ENCODE data around the gene GIMAP8. TPM values are rescaled to one million over a fixed set of nuclear protein-coding genes. Genes with fewer than 3 reads are reported as not detected.

Gene GIMAP8
- total and polyA plus RNA-seq, 2 of the 8 experiments (the other 6 are each of a cell fraction or from before 2014, with no cell fraction given), result not detected

GRCh38 chr7:150428671-150429451, 21.6 kb upstream of the GIMAP8 start:
- peak in 1 of 2 experiments; percentile 49 for DNase-seq (ENCODE audit: low read depth in 1 of 2, low spot score in 2 of 2)
- H2BK5ac ChIP-seq (ENCODE audit: low read depth, low read length), result no peak overlapping the region; the same call in 1 of the 2 replicates
- no peak for FAIRE-seq
- TF ChIP-seq RXRA (IDR thresholded peaks at IDR 0.05; ENCODE audit: insufficient read depth, low read depth, low read length), result no peak
- TF ChIP-seq TAF7 (optimal IDR thresholded peaks at IDR 0.05; ENCODE audit: borderline replicate concordance, low read depth, low read length), result no peak
- TF ChIP-seq KDM5A (IDR thresholded peaks at IDR 0.05; ENCODE audit: low read length), result no peak
- TF ChIP-seq TEAD4 (IDR thresholded peaks at IDR 0.05; ENCODE audit: low read depth, low read length), result 0 out of 2 replicates have a peak, but pooled peaks have one; percentile 18
- WGBS, 2 experiments (ENCODE audit: extremely low coverage in 1 of 2, insufficient coverage in 1 of 2, insufficient read length in 1 of 2, insufficient replicate concordance in 2 of 2, low coverage in 1 of 2, low lambda C conversion rate in 2 of 2, missing lambda C conversion rate in 1 of 2), result 80% methylated on average over 10 of the region's 11 CpGs; no CpG with 5 or more reads in 1 of the 2 experiments
- no peak overlapping the region for H3K4me2 ChIP-seq (ENCODE audit: insufficient read depth in 1 of 2, low read depth in 2 of 2, low read length in 2 of 2)
- no peaks in the 10 kb centered on the region; the same call in 1 of the 2 replicates for H3K23me2 ChIP-seq (ENCODE audit: low read depth, low read length)
- no peak overlapping the region for H3K9ac ChIP-seq (replicated peaks in 1 of 4; ENCODE audit: extremely low read depth in 1 of 4, low read depth in 3 of 4, low read length in 3 of 4)
- no peak overlapping the region for H2BK120ac ChIP-seq (replicated peaks; ENCODE audit: low read depth, low read length)
- no peak overlapping the region for H3K23ac ChIP-seq (ENCODE audit: insufficient read length)
- peaks cover 7 to 18% (median 13%) of the 10 kb centered on the region in 4 experiments for H3K4me1 ChIP-seq (replicated peaks in 1 of 4; ENCODE audit: control insufficient read depth in 3 of 4, insufficient read depth in 4 of 4, low read length in 3 of 4)
- POLR2A ChIA-PET (ENCODE audit: partially characterized antibody), result interaction anchor here (1.5 to 2.4 kb wide), 3 partner anchors 24 to 59 kb away, joined by 4 to 7 read pairs (median 6); a partner anchor contains a TSS
- no peaks in the 10 kb centered on the region for H4K20me1 ChIP-seq (replicated peaks in 1 of 2; ENCODE audit: control insufficient read depth in 1 of 2, insufficient read depth in 2 of 2, low read length in 2 of 2)
- H3K36me3 ChIP-seq (ENCODE audit: control insufficient read depth in 2 of 4, insufficient read depth in 4 of 4, low read length in 3 of 4), result no peaks in the 10 kb centered on the region; a peak in 1 of 8 replicates
- H3K79me1 ChIP-seq (ENCODE audit: low read depth, low read length), result no peaks in the 10 kb centered on the region; the same call in 1 of the 2 replicates
- 0 out of 2 replicates have a peak overlapping the region, but pooled peaks have one; percentile 29 for H2BK15ac ChIP-seq (ENCODE audit: low read length)
- H2AK5ac ChIP-seq (ENCODE audit: low read depth, low read length), result no peak overlapping the region
- H2AFZ ChIP-seq (ENCODE audit: low read length), result no peak overlapping the region
- peak overlapping the region; percentile 55; the same call in 1 of the 2 replicates for H2BK12ac ChIP-seq (ENCODE audit: low read depth, low read length)
- no peak overlapping the region for H4K8ac ChIP-seq (ENCODE audit: extremely low read depth, insufficient read depth, low read length)
- H3K9me3 ChIP-seq (ENCODE audit: insufficient read depth in 2 of 2, low read depth in 1 of 2, low read length in 1 of 2), result 0 out of 4 replicates have a peak, but pooled peaks cover 0 to 2% of the 10 kb centered on the region in 2 experiments
- no peak overlapping the region; the same call in 1 of the 2 replicates for H3K18ac ChIP-seq (ENCODE audit: extremely low read depth, low read length)
- no peak overlapping the region for H3K27ac ChIP-seq (ENCODE audit: low read depth, low read length)
- H4K5ac ChIP-seq (ENCODE audit: insufficient read length, low read depth, low read length), result no peak overlapping the region
- no peak overlapping the region for H2BK20ac ChIP-seq (ENCODE audit: low read length)
- CTCF ChIA-PET (ENCODE audit: partially characterized antibody), result interaction anchor here (0.6 to 1.0 kb wide), 2 partner anchors 16 to 1364 kb away, joined by 3 read pairs; no protein-coding TSS in a partner anchor
- no peaks in the 10 kb centered on the region for H3K79me2 ChIP-seq (ENCODE audit: control insufficient read depth in 1 of 2, insufficient read depth in 2 of 2, low read length in 2 of 2)
- H3K4me3 ChIP-seq (ENCODE audit: extremely low read depth in 1 of 4, insufficient read depth in 2 of 4, low read depth in 3 of 4, low read length in 4 of 4), result no peak overlapping the region
- no peak overlapping the region for H3K4ac ChIP-seq (replicated peaks; ENCODE audit: insufficient read length, low read depth, low read length)
- no peak overlapping the region for H3K14ac ChIP-seq (ENCODE audit: insufficient read length)
- H3K56ac ChIP-seq (replicated peaks; ENCODE audit: insufficient read length, low read depth, low read length), result no peak overlapping the region
- H3K27me3 ChIP-seq (replicated peaks in 1 of 4; ENCODE audit: control insufficient read depth in 3 of 4, extremely low read depth in 1 of 4, insufficient read depth in 3 of 4, low read length in 3 of 4), result peaks cover 0 to 3% (median 0%) of the 10 kb centered on the region in 4 experiments; a peak in 1 of 7 replicates
- H4K91ac ChIP-seq (replicated peaks; ENCODE audit: insufficient read length, low read length), result no peak overlapping the region

Measured in H1 (cell line).